GM18499 (cell line): ENCODE data around the gene WDTC1.
"Not testable (repeated sequence)": the region's sequence is repeated elsewhere in the genome, so short reads cannot be mapped to it uniquely, and the experiment has no call there.

Experiments
- ATAC-seq: cut with Tn5 transposase; IDR thresholded peaks from one replicate; pipeline ENCODE4 v1.9.1; 2021; ENCODE audit warnings: moderate number of reproducible peaks; ENCODE audit not compliant: insufficient read depth, unreplicated experiment

WDTC1 gene

DNA sequence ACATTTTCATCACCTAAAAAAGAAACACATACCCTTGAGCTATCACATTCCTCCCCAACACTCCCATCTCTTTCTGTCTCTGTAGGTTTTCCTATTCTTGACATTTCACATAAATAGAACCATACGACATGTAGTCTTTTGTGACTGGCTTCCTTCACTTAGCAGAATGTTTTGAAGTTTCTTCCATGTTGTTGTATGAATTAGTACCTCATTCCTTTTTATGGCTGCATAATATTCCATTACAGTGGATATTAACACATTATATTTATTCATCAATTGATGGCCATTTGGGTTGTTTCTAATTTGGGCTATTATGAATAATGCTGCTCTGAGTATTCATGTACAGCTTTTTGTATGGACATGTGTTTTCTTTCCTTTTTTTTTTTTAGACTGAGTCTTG, 11.8 kb downstream of the WDTC1 start:
- no peak for ATAC-seq

DNA sequence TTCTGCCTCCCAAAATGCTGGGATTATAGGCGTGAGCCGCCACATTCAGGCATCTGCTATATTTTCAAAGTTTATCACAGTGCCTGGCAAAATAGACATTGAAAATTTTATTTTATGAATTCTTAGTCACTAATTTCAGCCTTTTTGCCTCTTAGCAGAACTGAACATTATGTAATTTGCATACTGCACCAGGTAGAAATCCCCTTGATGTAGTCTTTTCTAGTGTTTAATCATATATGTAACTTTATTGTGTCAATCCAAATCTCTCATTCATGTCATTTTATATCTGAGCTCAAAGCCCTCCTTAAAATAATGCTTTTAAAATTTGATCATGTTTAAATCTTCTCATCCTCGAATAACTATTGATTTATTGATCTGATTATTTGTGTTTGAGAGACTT, 19.2 kb downstream of the WDTC1 start:
- ATAC-seq, result no peak

DNA sequence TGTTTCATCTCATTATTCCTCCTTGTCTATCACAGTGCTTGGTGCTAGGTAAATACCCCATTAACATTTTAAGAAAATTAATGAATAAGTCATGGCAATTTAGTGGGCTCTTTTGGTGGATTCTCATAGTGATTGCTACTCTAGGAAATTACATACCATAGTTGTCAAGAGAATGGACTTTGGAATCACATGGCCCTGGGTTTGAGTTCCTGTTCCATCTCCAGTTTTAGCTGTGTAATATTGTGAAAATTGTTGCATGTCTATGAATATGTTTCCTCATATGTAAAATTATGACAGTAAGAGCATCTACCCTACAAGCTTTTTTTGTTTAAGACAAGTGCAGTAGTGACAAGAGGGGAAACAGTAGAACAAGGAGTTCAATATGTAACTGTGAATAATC, 20.7 kb downstream of the WDTC1 start:
- no peak for ATAC-seq

GRCh38 chr1:27257155-27257554, 22.7 kb downstream of the WDTC1 start:
- ATAC-seq, result no peak

DNA sequence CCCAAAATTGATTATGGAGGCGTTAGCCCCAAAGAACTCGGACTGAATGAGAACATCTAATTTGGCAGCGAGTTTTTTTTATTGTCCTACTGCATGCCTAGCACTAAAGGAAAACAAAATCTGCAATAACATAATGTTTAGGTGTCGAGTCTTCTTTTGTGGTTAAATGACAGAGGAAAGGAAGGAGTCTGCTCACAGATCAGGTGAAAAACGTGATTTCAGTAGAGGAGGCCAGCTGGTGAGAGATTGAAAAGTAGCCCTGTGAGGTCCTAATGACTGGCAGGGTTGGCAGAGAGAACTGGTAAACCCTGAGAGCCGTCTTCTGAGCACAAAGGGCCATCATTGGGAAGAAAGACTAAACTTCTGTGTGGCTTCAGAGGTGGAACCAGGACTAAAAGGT, 24.2 kb downstream of the WDTC1 start:
- ATAC-seq, result no peak

GRCh38 chr1:27267153-27267552, 32.7 kb downstream of the WDTC1 start:
- no peak for ATAC-seq

- no peak for ATAC-seq
These were observed 34.8 kb downstream of the WDTC1 start for GRCh38 chr1:27269276-27269675.

DNA sequence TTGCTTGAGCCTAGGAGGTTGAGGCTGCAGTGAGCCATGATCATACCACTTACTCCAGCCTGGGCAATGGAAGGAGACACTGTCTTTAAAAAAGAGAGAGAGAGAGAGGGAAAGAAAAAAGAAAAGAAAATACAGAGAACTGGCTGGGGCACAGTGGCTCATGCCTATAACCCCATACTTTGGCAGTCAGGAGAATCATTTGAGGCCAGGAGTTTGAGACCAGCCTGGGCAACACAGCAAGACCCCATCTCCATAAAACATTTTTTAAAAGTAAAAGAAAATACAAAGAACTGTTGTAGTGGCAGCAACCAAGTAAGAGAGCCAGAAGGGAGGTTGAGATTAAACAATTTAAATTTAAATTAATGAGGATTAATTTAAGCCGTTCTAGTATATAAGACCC, 39.8 kb downstream of the WDTC1 start:
- ATAC-seq, result no peak

- ATAC-seq, result no peak
These were observed 41.3 kb downstream of the WDTC1 start for GRCh38 chr1:27275696-27276095.

DNA sequence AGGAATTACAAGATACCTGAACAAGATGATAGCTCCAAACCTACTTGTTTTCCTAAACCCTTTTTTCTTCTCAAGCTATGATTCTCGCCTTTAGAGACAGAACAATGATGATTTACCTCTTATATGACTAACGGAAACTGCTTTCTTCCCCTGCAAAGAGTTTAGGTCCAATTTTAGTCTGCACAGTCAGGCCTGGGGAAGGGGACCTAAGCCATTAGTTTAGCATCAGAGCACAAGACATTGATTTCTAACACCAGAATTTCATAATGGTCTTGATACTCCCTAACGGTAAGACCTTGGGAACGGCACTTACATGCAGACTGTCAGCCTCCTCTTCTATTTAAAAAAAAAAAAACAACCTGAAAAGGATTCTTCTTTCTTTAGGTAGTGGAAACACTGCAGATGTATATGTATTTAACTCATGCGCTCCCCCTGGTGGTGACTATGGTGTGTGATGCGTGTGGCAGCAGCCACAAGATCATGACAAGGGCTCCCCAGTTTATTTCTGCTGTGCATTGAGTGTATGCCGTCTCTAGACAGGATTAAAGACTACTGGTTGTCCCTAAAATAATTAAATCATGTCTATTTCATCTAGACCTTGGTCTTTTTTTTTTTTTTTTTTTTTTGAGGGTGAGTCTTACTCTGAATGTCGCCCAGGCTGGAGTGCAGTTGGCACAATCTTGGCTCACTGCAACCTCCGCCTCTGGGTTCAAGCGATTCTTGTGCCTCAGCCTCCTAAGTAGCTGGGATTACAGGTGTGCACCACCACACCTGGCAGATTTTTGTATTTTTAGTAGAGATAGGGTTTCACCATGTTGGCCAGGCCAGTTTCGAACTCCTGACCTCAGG, 50.2 kb downstream of the WDTC1 start:
- no peak for ATAC-seq

- no peak for ATAC-seq
These were observed 50.8 kb downstream of the WDTC1 start for GRCh38 chr1:27285274-27285660.

GRCh38 chr1:27285821-27286220, 51.4 kb downstream of the WDTC1 start:
- ATAC-seq, result not testable (repeated sequence)

DNA sequence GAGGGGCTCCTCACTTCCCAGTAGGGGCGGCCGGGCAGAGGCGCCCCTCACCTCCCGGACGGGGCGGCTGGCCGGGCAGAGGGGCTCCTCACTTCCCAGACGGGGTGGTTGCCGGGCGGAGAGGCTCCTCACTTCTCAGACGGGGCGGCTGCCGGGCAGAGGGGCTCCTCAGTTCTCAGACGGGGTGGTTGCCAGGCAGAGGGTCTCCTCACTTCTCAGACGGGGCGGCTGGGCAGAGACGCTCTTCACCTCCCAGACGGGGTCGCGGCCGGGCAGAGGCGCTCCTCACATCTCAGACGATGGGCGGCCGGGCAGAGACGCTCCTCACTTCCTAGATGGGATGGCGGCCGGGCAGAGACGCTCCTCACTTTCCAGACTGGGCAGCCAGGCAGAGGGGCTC, 54.7 kb downstream of the WDTC1 start:
- ATAC-seq, result not testable (repeated sequence)

- no peak for ATAC-seq
These were observed 56.1 kb downstream of the WDTC1 start for GRCh38 chr1:27290581-27290980.

DNA sequence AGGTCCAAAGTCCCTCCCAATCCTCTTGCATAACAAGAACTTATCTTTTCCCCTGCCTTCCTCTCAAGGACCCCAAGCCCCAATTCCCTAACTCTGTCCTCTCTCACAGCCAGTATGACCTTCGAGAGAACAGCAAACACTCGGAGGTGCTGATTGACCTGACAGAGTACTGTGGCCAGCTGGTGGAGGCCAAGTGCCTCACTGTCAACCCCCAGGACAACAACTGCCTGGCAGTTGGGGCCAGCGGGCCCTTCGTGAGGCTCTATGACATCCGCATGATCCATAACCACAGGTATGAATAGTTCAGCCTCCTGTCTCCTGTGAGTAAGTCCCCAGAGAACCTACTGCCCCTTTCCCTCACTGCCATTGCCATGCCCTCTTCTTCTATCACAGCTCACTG, 57.7 kb downstream of the WDTC1 start:
- ATAC-seq, result no peak

- ATAC-seq, result no peak
These were observed 59.5 kb downstream of the WDTC1 start for GRCh38 chr1:27293915-27294314.

DNA sequence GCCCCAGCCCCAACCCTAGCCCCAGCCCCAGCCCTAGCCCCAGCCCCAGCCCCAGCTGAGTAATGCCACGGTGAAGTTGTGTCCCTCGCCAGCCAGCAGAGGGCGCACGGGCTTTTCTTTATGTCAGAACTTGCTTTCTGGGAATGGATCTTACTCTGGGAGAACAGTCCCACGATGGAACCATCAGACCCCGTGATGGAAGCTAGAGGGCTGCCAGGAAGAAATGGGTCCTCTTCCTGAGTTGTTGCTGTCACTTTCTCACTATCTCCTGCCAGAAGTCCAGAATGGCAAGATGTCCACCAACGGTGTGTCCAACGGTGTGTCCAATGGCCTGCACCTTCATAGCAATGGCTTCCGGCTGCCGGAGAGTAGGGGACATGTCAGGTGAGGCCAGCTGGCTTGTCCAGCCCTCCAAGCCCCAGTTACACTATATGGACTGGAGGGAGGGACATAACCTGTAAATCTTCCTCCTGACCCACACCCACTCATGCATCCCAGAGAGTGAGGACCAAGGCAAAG, 62.4 kb downstream of the WDTC1 start:
- ATAC-seq, result no peak

DNA sequence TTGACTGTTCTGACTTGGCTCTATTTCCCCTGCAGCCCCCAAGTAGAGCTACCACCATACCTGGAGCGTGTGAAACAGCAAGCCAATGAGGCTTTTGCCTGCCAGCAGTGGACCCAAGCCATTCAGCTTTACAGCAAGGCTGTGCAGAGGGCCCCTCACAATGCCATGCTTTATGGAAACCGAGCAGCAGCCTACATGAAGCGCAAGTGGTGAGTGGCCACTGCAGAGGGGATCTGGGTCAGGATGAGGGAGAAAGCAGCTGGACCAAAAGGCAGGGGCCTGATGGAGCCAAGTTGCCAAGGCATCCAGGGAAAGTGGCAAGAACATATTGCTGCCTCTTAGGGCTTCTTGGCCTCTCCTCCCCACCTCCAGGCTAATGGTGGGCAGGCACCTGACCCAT, 63.5 kb downstream of the WDTC1 start:
- ATAC-seq, result no peak

- ATAC-seq, result no peak
These were observed 64.4 kb downstream of the WDTC1 start for GRCh38 chr1:27298632-27299384.

DNA sequence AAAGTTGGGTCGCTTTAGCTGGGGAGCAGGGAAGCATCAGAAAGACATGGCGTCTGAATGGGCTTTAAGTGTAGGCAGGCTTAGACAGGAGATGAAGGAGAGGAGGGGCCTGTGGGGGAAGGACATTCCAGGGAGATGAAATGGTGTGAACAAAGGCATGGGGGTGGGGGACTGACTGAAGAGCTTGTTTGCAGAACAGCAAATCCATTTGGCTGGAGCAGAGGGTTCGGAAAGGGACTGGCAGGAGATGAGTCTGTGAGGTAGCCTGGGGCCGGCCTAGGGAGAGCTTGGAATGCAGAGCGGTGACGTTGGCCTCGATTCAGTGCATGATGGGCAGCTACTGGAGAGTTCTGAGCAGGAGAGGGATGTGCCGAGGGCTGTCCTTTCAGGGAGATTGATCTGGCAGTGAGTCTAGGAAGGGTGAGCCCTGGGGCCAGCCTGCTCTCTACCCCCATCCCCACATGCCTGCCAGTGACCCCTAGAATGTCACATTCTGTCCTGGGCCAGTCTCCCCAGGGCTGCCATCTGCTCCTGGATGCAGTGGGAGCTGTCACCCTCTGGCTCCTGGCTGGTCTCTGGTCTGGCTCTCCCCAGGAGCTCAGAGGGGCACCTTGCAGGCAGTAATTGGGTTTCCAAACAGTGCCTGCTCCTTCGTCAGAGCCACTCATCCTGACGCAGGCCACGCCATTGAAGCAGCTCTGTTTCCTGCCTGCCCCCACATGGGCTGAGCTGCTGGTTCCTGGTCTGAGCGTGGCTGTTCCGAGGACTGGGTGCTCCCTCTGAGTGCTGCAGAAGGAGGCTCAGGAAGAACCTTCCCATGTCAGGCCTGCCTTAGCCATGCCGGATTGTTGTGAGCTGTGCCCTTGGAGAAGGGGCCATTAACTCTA, 65.2 kb downstream of the WDTC1 start:
- no peak for ATAC-seq
